Measurements from ENCODE around the gene STON2.

GRCh38 chr14:81352413-81352812, 47.7 kb downstream of the STON2 start:
- TF ChIP-seq CTCF (conservative IDR thresholded peaks at IDR 0.05) (no peak), EZH2 (IDR thresholded peaks at IDR 0.05; ENCODE audit: low read depth) (no peak)
